ENCODE measurements around the gene NHP2.

- TF ChIP-seq CTCF (IDR thresholded peaks at IDR 0.05; ENCODE audit: borderline replicate concordance, extremely low read depth, low read length, poor library complexity, severe bottlenecking) (no peak), EZH2 (IDR thresholded peaks at IDR 0.05; ENCODE audit: borderline replicate concordance, low read depth, low read length, severe bottlenecking) (no peak)
Measured at GRCh38 chr5:178123094-178123965, 30.4 kb downstream of the NHP2 start.

Data from DND-41 (cell line).